Mesenchymal stem cell (in vitro differentiated cells and primary cell): Measurements from ENCODE around the gene CADPS.

Source experiments
- DNase-seq: peaks from one replicate; pipeline ENCODE4 v3.0.0-alpha.2; 2013
- H2AFZ ChIP-seq: one replicate; pipeline ENCODE4 v1.6.1; 2013; ENCODE audit warnings: low read depth, mild to moderate bottlenecking, control low read depth, inconsistent platforms, low read length, moderate library complexity
- H2AK5ac ChIP-seq: 2 replicates; pipeline ENCODE4 v1.6.1; 2013; ENCODE audit warnings: low read length, moderate library complexity, mild to moderate bottlenecking, inconsistent platforms; ENCODE audit not compliant: severe bottlenecking
- H2BK120ac ChIP-seq: one replicate; pipeline ENCODE4 v1.6.1; 2013; ENCODE audit warnings: low read depth, mild to moderate bottlenecking, inconsistent platforms, low read length, moderate library complexity
- H2BK12ac ChIP-seq, 2 experiments: one replicate each; pipeline ENCODE4 v1.6.1; 2013; ENCODE audit warnings: inconsistent platforms in 2 of 2, low read length in 2 of 2, mild to moderate bottlenecking in 2 of 2, moderate library complexity in 2 of 2, control low read depth in 1 of 2
- H2BK15ac ChIP-seq: one replicate; pipeline ENCODE4 v1.6.1; 2013; ENCODE audit warnings: mild to moderate bottlenecking, low read depth, inconsistent platforms; ENCODE audit not compliant: poor library complexity, severe bottlenecking
- H2BK5ac ChIP-seq: 2 replicates; pipeline ENCODE4 v1.6.1; 2013; ENCODE audit warnings: low read depth, mild to moderate bottlenecking, low read length, control low read depth, inconsistent platforms; ENCODE audit not compliant: poor library complexity, severe bottlenecking
- H3K14ac ChIP-seq, 2 experiments: one replicate each; pipeline ENCODE4 v1.6.1; 2013; ENCODE audit warnings: inconsistent platforms in 2 of 2, low read length in 2 of 2, control low read depth in 1 of 2, mild to moderate bottlenecking in 1 of 2, moderate library complexity in 1 of 2
- H3K18ac ChIP-seq, 2 experiments: one replicate each; pipeline ENCODE4 v1.6.1; 2013; ENCODE audit warnings: inconsistent platforms in 2 of 2, low read length in 2 of 2, control low read depth in 1 of 2, low read depth in 1 of 2, mild to moderate bottlenecking in 1 of 2
- H3K23ac ChIP-seq, 2 experiments: one replicate each; pipeline ENCODE4 v1.6.1; 2013; ENCODE audit warnings: inconsistent platforms in 2 of 2, low read length in 2 of 2, mild to moderate bottlenecking in 2 of 2, moderate library complexity in 2 of 2, control low read depth in 1 of 2
- H3K27ac ChIP-seq: 2 replicates; pipeline ENCODE4 v1.5.1; 2013; ENCODE audit warnings: mild to moderate bottlenecking, moderate library complexity, low read length, control low read depth, inconsistent platforms; ENCODE audit not compliant: poor library complexity, severe bottlenecking
- H3K27me3 ChIP-seq, 2 experiments: 2 replicates each; pipeline versions ENCODE4 v1.6.1 to v1.7.0; 2013; ENCODE audit warnings: low read length in 2 of 2, mild to moderate bottlenecking in 2 of 2, moderate library complexity in 2 of 2, control low read depth in 1 of 2, inconsistent platforms in 1 of 2; ENCODE audit not compliant: control insufficient read depth in 1 of 2, insufficient read depth in 1 of 2
- H3K36me3 ChIP-seq, 2 experiments: 2 replicates each; pipeline versions ENCODE4 v1.6.1 to v1.7.0; 2013; ENCODE audit warnings: low read length in 2 of 2, control low read depth in 1 of 2, inconsistent platforms in 1 of 2, low read depth in 1 of 2, mild to moderate bottlenecking in 1 of 2; ENCODE audit not compliant: insufficient read depth in 2 of 2, control insufficient read depth in 1 of 2
- H3K4ac ChIP-seq, 2 experiments: one replicate each; pipeline ENCODE4 v1.6.1; 2013; ENCODE audit warnings: inconsistent platforms in 2 of 2, low read length in 2 of 2, mild to moderate bottlenecking in 2 of 2, moderate library complexity in 2 of 2, control low read depth in 1 of 2, low read depth in 1 of 2
- H3K4me1 ChIP-seq: 2 replicates; pipeline ENCODE4 v1.6.1; 2013; ENCODE audit warnings: low read depth, low read length, control low read depth; ENCODE audit not compliant: control insufficient read depth, insufficient read depth
- H3K4me2 ChIP-seq: 2 replicates; pipeline ENCODE4 v1.6.1; 2013; ENCODE audit warnings: low read length, mild to moderate bottlenecking, inconsistent platforms; ENCODE audit not compliant: poor library complexity, severe bottlenecking
- H3K4me3 ChIP-seq, 2 experiments: 2 replicates each; pipeline versions ENCODE4 v1.5.1 to v1.7.0; 2013; ENCODE audit warnings: low read length in 2 of 2, mild to moderate bottlenecking in 2 of 2, control low read depth in 1 of 2, low read depth in 1 of 2; ENCODE audit not compliant: insufficient read depth in 1 of 2
- H3K79me1 ChIP-seq: replicated peaks from 2 replicates; pipeline ENCODE4 v1.6.1; 2013; ENCODE audit warnings: mild to moderate bottlenecking, control low read depth, low read length, inconsistent platforms; ENCODE audit not compliant: poor library complexity, severe bottlenecking
- H3K9ac ChIP-seq: 2 replicates; pipeline ENCODE4 v1.7.0; 2013; ENCODE audit warnings: mild to moderate bottlenecking, low read length, moderate library complexity
- H3K9me3 ChIP-seq: 2 replicates; pipeline ENCODE4 v1.7.0; 2013; ENCODE audit warnings: mild to moderate bottlenecking, low read length; ENCODE audit not compliant: control insufficient read depth
- H4K8ac ChIP-seq: one replicate; pipeline ENCODE4 v1.6.1; 2013; ENCODE audit warnings: inconsistent platforms, mild to moderate bottlenecking, low read length, moderate library complexity
- H4K91ac ChIP-seq: one replicate; pipeline ENCODE4 v1.6.1; 2013; ENCODE audit warnings: mild to moderate bottlenecking, low read length, inconsistent platforms
- WGBS: methylation state at CpG from one replicate; pipeline ENCODE4 v1.1.7; 2013; ENCODE audit warnings: mixed read lengths; 5-methylcytosine and 5-hydroxymethylcytosine counted together

The CADPS gene

GRCh38 chr3:62832553-62832952, 42.7 kb downstream of the CADPS start:
- Histone ChIP-seq H3K9ac (no peak overlapping the region), H2AFZ (no peak overlapping the region), H3K36me3 (no peaks in the 10 kb centered on the region), H2BK15ac (no peak overlapping the region), H4K91ac (no peak overlapping the region), H3K4me1 (no peaks in the 10 kb centered on the region), H3K4me3 (no peak overlapping the region), H3K23ac (no peak overlapping the region), H3K14ac (no peak overlapping the region), H2BK12ac (no peak overlapping the region), H3K27ac (no peak overlapping the region), H2BK5ac (no peak overlapping the region), H3K4me2 (no peak overlapping the region), H2AK5ac (no peak overlapping the region), H3K4ac (no peak overlapping the region), H3K18ac (no peak overlapping the region), H3K79me1 (no peaks in the 10 kb centered on the region), H3K9me3 (no peaks in the 10 kb centered on the region), H2BK120ac (no peak overlapping the region), H3K27me3 (peaks cover 0 to 3% of the 10 kb centered on the region in 2 experiments), H4K8ac (no peak overlapping the region)
- no peak for DNase-seq
- 73% methylated on average over 6 of the region's 7 CpGs for WGBS

DNA sequence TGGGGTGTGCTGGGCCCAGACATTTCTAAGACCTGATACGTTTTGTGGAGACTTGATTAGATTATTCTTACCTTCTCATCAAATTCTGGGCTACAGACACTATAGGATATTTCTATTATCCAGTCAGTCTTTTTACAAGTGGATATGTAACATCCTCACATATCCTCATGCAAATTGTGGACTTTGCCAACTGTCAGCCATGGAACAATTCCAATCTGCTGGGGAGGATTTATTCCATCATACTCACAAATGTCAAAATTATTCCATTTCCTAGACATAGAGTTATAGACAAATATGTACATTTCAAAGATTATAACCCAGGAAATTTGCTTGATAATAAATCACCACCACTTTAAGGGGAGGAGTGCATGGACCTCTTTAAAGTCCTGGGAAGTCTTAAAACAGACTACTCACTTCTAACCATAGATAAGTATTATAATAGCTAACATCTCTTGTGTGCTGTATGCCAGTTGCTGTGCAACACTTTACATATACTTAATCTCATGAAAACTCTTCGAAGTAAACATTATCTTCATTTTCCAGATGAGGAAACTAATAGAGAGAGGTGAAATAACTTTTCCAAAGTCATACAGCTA, 44.4 kb downstream of the CADPS start:
- H3K4me3 ChIP-seq = no peak overlapping the region
- no peak overlapping the region for H2BK12ac ChIP-seq
- no peaks in the 10 kb centered on the region for H3K9me3 ChIP-seq
- no peak overlapping the region for H2AFZ ChIP-seq
- no peak overlapping the region for H2AK5ac ChIP-seq
- H2BK5ac ChIP-seq = no peak overlapping the region
- no peak overlapping the region for H3K23ac ChIP-seq
- no peaks in the 10 kb centered on the region for H3K36me3 ChIP-seq
- no peak overlapping the region for H3K27ac ChIP-seq
- H3K4me1 ChIP-seq = no peaks in the 10 kb centered on the region
- H3K18ac ChIP-seq = no peak overlapping the region
- 17% methylated on average over 1 of the region's 2 CpGs for WGBS
- H2BK15ac ChIP-seq = no peak overlapping the region
- H4K91ac ChIP-seq = no peak overlapping the region
- H3K4me2 ChIP-seq = no peak overlapping the region
- peaks cover 0 to 9% of the 10 kb centered on the region in 2 experiments for H3K27me3 ChIP-seq
- H3K14ac ChIP-seq = no peak overlapping the region
- DNase-seq = no peak
- no peak overlapping the region for H4K8ac ChIP-seq
- no peak overlapping the region for H3K4ac ChIP-seq
- no peak overlapping the region for H2BK120ac ChIP-seq
- no peaks in the 10 kb centered on the region for H3K79me1 ChIP-seq
- H3K9ac ChIP-seq = no peak overlapping the region

DNA sequence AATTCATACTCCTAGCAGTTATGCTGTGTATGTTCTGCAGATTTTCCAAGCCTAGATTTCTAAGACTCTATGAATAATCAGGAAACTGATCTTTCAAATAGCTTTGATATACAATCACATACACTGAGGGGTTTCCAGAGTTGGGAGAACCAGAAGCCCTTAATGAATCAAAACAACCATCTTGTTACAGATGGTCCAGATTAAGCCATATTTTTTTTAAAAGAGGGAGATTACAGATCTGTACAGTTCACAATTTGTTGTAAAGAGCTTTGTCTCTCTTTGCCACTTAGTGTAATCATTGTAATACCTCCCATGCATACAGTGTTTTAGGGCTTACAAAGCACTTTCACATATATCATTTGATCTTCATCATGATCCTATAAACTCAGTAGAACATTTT, 47.7 kb downstream of the CADPS start:
- H3K27ac ChIP-seq = no peak overlapping the region
- H3K9ac ChIP-seq = no peak overlapping the region
- no peak overlapping the region for H3K23ac ChIP-seq
- no peak overlapping the region for H3K4me3 ChIP-seq
- no peaks in the 10 kb centered on the region for H3K9me3 ChIP-seq
- no peaks in the 10 kb centered on the region for H3K79me1 ChIP-seq
- H3K18ac ChIP-seq = no peak overlapping the region
- H3K4ac ChIP-seq = no peak overlapping the region
- no peak for DNase-seq
- no peak overlapping the region for H2AK5ac ChIP-seq
- no peak overlapping the region for H3K4me2 ChIP-seq
- no peak overlapping the region for H2BK12ac ChIP-seq
- H3K14ac ChIP-seq = no peak overlapping the region
- H3K36me3 ChIP-seq = no peaks in the 10 kb centered on the region
- no peak overlapping the region for H2BK5ac ChIP-seq
- no peak overlapping the region for H4K91ac ChIP-seq
- H2BK15ac ChIP-seq = no peak overlapping the region
- no peak overlapping the region for H2BK120ac ChIP-seq
- H3K27me3 ChIP-seq = peaks cover 0 to 9% of the 10 kb centered on the region in 2 experiments
- H4K8ac ChIP-seq = no peak overlapping the region
- no peaks in the 10 kb centered on the region for H3K4me1 ChIP-seq
- H2AFZ ChIP-seq = no peak overlapping the region

- Histone ChIP-seq H3K4me2 (no peak overlapping the region), H4K8ac (no peak overlapping the region), H3K36me3 (no peaks in the 10 kb centered on the region), H3K9me3 (no peaks in the 10 kb centered on the region), H3K23ac (no peak overlapping the region), H2BK5ac (no peak overlapping the region), H3K27ac (no peak overlapping the region), H2BK12ac (no peak overlapping the region), H3K9ac (no peak overlapping the region), H3K4me1 (no peaks in the 10 kb centered on the region), H2BK15ac (no peak overlapping the region), H2AFZ (no peak overlapping the region), H3K14ac (no peak overlapping the region), H2AK5ac (no peak overlapping the region), H3K79me1 (no peaks in the 10 kb centered on the region), H4K91ac (no peak overlapping the region), H3K4me3 (no peak overlapping the region), H3K27me3 (peaks cover 0 to 6% of the 10 kb centered on the region in 2 experiments), H2BK120ac (no peak overlapping the region), H3K18ac (no peak overlapping the region), H3K4ac (no peak overlapping the region)
- WGBS = 82% methylated on average over 5 of the region's 6 CpGs
- no peak for DNase-seq
Measured at GRCh38 chr3:62824965-62825592, 50.1 kb downstream of the CADPS start.
